Measurements from ENCODE around the gene PLEKHA3.
"Not testable (repeated sequence)": the region's sequence is repeated elsewhere in the genome, so short reads cannot be mapped to it uniquely, and the experiment has no call there.

The PLEKHA3 gene

DNA sequence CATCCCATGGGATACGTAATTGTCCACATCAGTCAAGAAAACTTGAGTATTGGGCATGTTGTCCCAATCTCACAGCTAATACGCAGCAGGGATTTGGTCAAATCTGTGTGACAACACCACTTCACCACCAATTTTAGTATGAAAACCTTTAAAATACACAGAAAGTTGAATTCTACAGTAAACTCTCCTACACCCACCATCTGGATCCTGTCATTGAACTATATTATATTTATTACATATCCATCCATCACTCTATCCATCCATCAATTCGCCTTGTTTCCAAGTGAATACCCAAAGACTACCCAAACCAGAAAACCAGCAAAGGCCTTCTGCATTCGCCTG lies 1.0 kb upstream of the PLEKHA3 start:
- DNase-seq = no peak

DNA sequence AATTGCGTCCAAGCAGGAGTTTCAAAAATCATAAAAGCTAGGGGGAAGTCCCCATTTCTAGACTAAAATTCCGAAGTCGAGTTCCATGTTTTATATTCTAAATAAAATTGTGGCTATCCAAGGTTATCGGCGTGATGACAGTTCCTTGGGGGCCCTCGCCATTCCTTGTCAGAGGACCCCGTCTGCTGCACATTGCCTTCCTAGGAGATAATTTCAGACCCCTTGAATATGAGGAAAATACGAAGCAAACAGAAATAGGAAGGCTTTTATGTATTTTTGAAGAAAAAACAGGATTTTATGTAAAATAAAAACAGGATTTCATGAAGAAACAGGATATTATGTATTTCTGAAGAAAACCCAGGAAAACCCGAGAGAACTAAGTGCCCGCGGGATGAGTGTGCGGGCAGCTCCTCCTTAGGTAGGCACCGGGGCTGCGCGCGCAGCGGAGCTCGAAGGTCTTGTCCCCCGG lies 465 bp upstream of the PLEKHA3 start:
- no peak for DNase-seq

DNA sequence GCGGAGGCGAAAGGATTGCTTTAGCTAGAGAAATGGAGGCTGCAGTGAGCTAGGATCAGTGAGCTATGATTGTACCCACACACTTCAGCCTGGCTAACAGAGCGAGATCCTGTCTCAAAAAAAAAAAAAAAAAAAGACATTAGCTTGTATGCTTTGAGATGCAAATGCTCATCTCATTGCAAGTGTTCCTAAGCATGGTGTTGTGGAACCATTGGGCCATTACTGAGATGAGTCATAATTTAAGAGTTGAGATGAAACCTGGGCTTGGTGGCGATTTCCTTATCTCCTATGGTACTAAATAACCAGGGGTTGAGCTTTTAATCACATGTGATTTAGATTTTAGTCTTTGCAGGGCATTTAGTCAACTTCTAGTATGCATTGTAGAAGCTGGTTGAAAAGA lies 2.2 kb downstream of the PLEKHA3 start:
- DNase-seq = no peak

DNA sequence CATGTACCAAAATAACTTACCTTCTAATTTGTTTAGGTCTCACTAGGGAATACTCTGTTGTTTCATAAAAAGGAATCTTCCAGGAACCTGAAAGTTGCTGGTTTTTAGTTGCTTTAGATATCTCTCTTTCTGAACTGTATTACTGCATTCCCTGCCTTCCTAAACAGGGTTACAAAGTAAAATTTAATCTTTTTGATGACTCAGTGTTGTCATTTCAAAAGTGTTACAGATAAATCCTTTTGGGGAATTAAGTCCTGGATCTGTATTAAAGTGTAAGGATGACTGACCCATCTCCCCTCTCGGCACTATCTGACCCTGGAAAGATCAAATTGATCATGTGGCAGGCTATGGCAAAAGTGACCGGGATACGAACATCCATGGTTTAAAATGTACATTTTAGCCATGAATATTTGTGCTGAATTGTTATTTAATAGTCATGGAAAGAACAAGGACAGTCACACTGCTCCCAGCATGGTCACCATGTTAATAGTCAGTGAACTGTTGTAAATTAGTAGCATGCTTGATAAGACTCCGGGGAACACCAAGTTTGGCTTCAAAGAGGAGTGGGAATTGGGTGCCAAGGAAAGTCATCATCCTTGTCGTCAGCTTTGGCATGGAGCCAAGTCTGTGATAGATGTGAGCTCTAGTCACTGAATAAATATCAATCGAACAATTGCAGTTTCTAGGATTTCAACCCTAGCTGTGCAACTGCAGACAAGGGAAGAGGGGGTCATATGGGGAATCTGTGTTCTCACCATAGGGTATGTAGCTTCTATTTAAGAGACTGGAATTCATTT lies 4.2 kb downstream of the PLEKHA3 start:
- no peak for DNase-seq

DNA sequence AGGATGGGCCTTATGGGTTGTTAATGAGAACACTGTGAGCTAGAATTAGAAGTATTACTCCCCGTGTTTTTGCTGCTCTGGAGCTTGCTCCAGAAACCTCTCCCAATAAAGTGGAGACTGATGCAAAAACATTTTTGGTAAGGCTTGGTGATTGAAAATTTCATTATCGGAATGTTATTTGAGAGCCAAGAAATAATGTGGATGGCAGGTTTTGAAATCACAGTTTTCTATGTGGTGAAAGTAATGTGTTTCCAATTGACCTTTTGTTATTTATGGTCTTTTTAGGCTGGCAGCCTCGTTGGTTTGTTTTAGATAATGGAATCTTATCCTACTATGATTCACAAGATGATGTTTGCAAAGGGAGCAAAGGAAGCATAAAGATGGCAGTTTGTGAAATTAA lies 5.1 kb downstream of the PLEKHA3 start:
- DNase-seq = no peak

DNA sequence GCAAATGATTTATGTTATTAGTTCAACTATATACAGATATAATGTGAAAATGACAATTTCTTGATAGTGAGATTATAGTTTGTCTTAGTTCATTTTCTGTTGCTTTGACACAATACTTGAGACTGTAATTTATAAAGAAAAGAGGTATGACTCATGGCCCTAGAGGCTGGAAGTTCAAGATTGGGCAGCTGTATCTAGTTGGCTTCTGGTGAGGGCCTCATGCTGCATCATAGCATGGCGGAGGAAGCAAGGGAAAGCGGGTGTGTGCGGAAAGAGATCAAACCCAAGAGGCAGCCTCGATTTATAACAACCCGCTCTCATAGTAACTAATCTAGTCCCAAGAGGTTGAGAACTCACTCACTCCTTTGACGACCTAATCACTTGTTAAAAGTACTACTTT lies 11.4 kb downstream of the PLEKHA3 start:
- no peak for DNase-seq

DNA sequence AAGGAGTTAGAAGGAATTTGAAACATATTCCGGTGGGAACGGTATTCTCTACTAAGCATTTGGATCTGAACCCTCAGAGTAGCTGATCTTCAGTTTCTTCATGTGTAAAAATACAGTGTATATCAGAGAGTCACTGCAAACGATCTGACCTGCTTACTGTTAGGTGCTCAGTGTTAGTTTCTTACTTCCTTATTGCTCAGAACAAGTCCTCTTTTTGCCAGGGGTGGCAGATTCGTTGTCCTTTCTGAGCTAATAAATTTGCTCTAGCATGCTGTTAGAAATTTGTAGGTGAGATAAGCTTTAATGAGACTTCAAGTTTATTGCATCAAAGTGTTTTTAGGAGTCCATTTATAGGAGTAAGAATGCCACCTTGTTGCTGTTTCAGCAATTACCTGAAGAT lies 15.8 kb downstream of the PLEKHA3 start:
- no peak for DNase-seq

DNA sequence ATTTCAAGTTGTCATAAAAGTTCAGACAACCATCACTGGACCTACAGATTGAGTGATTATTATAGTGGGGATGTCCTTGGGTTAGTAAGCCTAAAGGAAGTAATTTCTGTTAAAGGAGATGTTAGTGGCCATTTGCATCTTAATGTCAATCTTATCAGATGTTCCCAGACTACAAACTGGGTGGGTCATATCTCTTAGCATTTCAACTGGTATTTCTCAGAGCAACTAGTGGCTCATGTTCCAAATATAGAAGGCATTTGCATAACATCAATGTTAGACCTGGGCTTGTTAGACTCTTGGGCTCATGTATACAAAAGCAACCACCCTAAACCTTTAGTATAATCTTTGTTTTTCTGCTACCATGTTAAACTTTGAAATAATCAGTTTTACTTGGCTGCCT lies 17.9 kb downstream of the PLEKHA3 start:
- DNase-seq = no peak

DNA sequence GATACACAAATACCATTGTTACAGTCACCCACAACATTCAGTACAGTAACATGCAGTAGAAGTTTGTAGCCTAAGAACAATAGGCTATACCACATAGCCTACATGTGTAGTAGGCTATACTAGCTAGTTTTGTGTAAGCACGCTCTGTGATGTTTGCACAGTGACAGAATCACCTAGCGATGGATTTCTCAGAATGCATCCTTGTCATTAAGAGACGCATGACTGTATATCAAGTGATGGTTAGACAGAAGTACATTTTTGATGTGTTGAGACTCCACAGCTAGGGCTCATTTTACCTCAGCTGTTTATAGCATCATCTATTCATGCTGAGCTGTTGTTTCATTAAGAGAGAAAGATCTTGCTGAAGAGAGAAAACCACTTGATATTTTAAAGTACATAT lies 19.4 kb downstream of the PLEKHA3 start:
- no peak for DNase-seq

DNA sequence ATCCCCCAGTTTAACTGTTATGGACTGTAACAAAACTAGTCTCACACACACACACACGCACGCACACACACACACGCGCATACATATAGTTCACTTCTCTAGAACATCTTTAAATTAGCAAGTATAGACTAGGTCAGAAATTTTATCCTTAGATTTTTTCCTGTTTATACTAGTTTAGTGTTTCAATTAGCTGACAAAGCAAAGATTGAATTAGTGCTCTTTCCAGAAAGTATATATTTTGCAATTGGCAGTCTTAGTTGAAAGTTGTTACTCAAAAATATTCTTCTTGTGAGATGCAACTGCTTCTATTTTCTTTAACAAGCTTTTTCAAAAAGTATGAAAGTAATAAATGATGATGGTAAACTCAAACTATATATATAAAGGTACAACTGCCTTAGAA lies 22.5 kb downstream of the PLEKHA3 start:
- DNase-seq = no peak

DNA sequence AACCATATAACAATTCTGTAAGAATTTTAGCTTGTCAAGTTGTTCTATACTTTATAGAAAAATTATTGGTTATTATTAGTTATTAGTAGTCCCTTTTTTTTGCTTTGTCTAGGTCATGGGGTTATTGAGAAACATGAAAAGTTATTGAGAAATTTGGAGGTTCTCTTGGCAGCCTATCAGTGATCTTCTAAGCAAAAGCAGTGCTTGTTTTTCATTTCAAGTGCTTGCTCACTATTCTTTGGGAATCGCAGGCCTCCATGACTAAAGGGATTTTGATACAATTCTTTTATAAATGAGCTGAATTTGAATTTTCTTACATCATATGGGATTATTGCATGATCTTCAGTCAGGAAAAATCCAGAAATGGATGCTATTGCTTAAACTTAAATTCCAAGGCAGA lies 25.8 kb downstream of the PLEKHA3 start:
- no peak for DNase-seq

DNA sequence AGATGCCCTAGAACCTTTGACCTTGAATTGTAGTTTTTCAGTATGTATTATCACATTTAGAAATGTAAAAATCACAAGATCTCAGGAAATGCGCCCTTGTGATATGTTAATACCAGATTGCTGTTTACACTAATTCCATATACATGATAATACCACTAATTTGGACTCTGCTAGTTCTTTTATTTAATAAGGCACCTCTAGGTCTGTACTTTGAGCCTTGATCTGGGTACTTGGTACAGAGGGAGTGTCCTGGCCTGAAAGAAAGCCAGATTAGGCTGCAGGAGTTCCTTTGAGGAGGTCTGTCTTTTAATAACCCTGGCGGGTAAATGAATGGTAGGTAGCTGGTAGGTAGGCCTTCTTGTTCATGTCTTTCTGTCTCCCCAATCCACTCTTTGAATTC lies 26.3 kb downstream of the PLEKHA3 start:
- DNase-seq = no peak

DNA sequence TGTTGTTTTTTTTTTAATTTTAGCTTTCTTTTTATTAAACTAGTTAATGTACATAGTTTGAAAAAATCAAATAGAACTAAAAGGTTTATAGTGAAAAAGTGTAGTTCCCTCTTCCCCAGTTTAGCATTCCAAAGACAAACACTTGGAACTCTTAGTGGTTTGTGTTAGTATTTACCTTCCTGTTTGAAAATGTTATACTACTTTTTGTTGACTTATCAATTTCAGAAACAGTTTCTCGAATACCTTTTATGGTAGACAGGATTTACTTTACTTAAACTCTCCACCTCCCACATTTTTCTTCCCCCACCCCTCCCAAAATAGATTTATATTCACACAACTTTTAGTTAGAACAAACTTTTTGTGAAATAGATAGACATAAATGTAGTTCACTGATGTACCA lies 26.7 kb downstream of the PLEKHA3 start:
- no peak for DNase-seq

DNA sequence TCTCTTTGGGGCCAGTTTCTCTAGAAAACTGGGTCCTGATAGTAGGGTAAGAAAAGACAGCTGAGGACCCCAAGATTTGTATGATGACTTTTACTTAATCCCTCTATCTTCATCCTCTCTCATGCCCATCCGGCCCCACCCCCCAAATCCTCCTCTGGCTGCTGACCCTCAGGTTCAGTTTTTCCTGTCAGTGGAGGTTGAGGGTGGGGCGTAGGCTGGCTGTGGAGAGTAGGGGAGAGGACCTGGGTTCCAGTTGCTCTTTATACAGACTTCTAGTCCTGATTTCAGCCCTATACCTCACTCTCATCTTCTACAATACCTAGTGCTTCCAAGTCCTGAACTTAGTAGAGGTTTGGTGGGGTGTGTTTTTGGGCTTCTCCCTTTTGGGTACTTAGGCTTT lies 28.4 kb downstream of the PLEKHA3 start:
- no peak for DNase-seq

DNA sequence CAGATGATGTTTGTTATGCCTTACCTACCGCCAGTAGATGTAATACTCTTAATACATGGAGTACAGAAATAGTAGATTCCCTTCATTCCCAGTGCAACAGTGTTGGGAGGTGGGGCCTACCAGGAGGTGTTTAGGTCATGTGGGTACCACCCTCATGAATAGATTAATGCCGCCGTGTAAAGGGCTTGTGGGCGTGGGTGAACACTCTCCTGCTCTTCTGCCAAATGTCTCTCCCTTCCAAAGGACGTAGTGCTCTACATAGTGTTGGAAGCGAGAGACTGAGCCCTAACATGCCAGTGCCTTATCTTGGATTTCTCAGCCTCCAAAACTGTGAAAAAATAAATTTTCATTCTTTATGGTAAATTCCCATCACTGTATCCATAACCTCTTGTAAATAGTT lies 30.1 kb downstream of the PLEKHA3 start:
- no peak for DNase-seq

DNA sequence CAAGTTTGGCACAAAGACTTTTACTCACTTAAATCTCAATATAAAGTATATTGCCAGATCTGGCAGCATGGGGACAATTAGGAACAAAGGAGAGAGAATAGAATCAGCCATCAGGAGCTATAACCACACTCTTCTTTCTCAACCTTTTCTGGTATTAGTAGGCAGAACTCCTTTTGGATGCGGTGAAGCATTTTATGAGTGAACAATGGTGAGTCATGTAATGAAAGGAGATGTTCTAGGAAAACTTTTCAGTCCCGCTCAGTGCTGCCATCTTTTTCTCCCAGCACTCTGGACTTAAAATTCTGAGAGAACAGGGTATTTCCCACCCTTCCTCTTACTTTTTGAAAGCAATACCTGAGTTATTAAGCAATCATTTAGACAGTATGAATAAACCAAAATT lies 32.2 kb downstream of the PLEKHA3 start:
- DNase-seq = no peak

DNA sequence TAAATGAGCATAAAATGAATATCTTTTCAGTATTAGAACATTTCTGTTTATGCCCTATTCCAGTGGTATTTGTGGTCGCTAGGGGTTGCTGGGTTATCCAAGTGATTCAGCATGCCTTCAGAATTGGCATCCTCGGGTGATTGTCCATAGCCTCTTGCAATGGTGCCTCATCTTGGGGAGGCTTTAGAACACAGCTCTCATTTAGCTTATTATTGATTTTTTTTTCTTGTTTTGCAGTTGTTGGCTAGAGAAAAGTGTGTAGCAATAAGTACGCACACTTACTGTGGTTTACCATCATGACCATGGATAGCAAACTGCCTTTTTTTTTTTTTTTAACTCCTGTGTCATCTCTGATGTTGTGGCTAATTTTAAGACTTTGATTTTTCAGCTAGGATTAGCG lies 33.6 kb downstream of the PLEKHA3 start:
- DNase-seq = no peak

DNA sequence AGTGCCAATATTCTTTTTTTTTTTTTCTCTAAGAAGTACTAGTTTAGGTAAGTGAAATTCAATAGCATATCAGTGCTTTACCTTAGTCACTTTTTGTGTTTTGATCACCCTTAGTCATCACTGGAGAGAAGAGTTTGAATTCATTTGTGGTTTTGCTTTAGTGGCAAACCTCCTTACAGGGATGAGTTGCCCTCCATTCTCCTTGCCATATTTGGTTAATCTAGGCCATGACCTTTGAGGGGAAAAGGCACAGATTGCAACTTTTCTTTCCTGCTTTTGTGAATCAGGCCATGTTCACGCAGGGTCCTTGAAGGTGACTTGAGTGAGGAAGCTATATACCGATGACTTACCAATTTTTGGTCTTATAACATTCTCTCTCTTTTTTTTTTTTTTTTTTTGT lies 34.4 kb downstream of the PLEKHA3 start:
- DNase-seq = no peak

DNA sequence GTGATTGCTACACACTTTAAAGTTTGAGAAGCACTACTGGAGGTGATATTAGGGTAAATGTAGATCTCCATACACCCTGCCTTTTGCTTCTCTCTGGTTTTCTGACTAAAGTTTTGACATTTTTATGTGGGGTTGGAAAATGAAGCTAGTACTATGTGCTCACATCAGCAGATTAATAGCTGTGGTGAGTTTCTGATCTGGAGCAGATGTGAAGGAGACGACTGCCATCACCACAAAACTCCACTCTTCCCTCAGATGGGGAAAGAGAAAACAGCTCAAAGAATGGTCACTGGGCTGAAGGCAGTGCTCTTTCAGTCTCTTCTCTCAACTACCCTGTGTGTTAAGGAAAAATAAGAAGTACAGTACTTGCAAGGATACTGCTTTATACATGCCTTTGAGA lies 37.2 kb downstream of the PLEKHA3 start:
- DNase-seq = no peak

DNA sequence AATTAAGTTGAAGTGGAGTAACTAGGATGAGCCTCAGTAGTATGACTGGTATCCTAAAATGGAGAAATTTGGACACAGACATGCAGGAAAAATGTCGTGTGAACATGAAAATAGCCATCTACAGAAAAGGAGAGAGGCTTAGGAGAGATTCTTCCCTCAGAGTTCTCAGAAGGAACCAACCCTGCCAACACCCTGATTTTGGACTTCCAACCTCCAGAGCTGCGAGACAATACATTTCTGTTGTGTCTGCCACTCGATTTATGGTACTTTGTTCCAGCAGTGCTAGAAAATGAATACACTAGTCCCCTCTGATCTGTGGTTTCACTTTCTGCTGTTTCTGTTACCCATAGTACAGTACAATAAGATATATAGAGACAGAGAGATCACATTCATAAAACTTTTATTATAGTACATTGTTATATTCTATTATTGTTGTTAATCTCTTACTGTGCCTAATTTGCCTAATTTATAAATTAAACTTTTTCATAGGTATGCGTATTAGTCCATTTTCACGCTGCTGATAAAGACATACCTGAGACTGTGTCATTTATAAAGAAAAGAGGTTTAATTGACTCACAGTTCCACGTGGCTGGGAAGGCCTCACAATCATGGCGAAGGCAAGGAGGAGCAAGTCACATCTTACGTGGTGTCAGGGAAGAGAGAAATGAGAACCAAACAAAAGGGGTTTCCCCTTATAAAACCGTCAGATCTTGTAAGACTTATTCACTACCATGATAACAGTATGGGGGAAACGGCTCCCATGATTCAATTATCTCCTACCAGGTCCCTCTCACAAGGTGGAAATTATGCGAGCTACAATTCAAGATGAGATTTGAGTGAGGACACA lies 41.3 kb downstream of the PLEKHA3 start:
- no peak for DNase-seq

DNA sequence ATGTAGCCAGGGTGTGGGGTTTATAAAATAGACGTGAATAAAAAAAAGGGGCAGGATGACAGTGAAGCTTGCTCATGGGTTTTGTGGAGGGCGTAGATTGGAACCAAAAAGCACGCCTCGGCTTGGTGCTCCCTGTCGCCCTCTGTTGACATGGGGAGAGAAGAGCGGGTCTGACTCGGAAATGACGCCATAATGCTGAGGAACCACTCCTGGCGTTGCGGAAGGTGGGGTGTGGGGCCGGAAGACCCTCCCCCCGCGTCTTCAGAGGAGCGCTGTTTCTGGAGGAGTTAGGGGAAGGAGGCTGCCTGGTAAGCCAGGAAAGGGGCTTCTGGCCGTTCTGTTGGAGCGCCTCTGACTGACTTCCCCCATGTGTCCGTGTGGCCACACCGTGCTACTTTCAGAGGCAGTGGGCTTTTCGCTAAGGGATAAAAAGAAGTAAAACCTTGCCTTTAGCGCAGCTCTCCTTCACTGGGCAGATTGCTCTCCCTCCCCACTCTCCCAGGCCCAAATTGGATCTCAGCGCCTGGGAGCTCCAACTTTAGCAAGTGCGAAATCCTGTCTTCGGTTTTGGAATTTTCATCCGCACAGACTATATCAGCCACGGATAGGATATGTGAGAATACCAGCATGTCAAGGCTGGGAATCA lies 42.8 kb downstream of the PLEKHA3 start:
- DNase-seq = peak; percentile 37 to 62 (median 48)

DNA sequence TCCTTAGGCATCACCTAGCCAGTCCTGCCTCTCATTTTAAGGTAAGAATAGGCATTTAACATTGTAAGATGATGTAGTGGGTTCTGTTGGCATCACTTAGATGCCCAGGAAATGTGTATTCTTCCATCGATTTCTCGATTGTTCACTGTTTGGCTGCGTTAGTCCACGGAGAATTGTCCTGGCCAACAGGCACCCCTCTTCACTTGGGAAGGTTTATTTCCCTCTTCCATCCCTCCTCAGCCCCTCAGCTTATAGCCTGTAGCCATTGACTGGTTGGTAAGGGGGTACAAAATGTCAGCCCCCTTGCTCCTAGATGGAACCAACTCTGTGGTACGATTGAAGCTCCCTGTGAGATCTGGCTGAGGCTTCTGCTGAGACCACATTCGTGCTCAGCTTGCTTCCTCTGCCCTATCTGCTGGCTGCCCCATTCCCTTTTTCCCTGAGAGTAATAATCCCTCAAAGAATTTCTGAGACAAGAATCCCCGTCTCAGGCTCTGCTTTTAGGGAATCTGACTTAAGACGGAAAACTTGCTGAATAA lies 43.4 kb downstream of the PLEKHA3 start:
- DNase-seq = no peak

DNA sequence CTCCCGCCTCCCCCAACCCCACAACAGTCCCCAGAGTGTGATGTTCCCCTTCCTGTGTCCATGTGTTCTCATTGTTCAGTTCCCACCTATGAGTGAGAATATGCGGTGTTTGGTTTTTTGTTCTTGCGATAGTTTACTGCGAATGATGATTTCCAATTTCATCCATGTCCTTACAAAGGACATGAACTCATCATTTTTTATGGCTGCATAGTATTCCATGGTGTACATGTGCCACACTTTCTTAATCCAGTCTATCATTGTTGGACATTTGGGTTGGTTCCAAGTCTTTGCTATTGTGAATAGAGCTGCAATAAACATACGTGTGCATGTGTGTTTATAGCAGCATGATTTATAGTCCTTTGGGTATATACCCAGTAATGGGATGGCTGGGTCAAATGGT lies 44.8 kb downstream of the PLEKHA3 start:
- DNase-seq = not testable (repeated sequence)

DNA sequence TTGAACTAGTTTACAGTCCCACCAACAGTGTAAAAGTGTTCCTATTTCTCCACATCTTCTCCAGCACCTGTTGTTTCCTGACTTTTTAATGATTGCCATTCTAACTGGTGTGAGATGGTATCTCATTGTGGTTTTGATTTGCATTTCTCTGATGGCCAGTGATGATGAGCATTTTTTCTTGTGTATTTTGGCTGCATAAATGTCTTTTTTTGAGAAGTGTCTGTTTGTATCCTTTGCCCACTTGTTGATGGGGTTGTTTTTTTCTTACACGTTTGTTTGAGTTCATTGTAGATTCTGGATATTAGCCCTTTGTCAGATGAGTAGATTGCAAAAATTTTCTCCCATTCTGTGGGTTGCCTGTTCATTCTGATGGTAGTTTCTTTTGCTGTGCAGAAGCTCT lies 45.2 kb downstream of the PLEKHA3 start:
- DNase-seq = not testable (repeated sequence)

Measured in activated CD4-positive, CD25-positive, alpha-beta regulatory T cell (primary cell).